AG10803 (cell line): ENCODE results near the gene PLAAT2.

Source experiments
- DNase-seq: peaks from one replicate; pipeline ENCODE4 v3.0.0; 2010; ENCODE audit warnings: low read depth
- H3K4me3 ChIP-seq: 2 replicates; pipeline ENCODE4 v1.5.1; 2011; ENCODE audit warnings: mild to moderate bottlenecking, low read length, control low read depth
- CTCF ChIP-seq: conservative IDR thresholded peaks from 2 replicates; pipeline ENCODE4 v1.5.1; 2011; ENCODE audit warnings: mild to moderate bottlenecking, low read length, control low read depth, inconsistent platforms

PLAAT2 gene

GRCh38 chr11:63563201-63564055 lies at the start of gene PLAAT2:
Gene PLAAT2, minus strand, starts transcription at chr11:63563379. Its CDS starts 55 bp downstream, at chr11:63563324.
- H3K4me3 ChIP-seq, result no peak within 1 kb of the TSS
- DNase-seq, result no peak
- TF ChIP-seq CTCF, result no peak

- H3K4me3 ChIP-seq, result no peak overlapping the region
- TF ChIP-seq CTCF, result no peak
- DNase-seq, result no peak
Measured at GRCh38 chr11:63612181-63612580, 49.0 kb upstream of the PLAAT2 start.

- no peak overlapping the region for H3K4me3 ChIP-seq
- TF ChIP-seq CTCF, result no peak
- no peak for DNase-seq
Measured at GRCh38 chr11:63611395-63611747, 48.2 kb upstream of the PLAAT2 start.

GRCh38 chr11:63610604-63611394 lies 47.6 kb upstream of the PLAAT2 start:
- H3K4me3 ChIP-seq, result no peak overlapping the region
- DNase-seq, result no peak
- TF ChIP-seq CTCF, result no peak

GRCh38 chr11:63609971-63610580 lies 46.9 kb upstream of the PLAAT2 start:
- no peak for DNase-seq
- no peak for TF ChIP-seq CTCF
- no peak overlapping the region for H3K4me3 ChIP-seq

GRCh38 chr11:63609536-63609935 lies 46.4 kb upstream of the PLAAT2 start:
- no peak overlapping the region for H3K4me3 ChIP-seq
- no peak for DNase-seq
- no peak for TF ChIP-seq CTCF
